Endodermal cell (in vitro differentiated cells): ENCODE measurements around the gene KLHL40. TPM values are rescaled to one million over a fixed set of nuclear protein-coding genes. Genes with fewer than 3 reads are reported as not detected.

Experiments
- DNase-seq: peaks from one replicate; pipeline ENCODE4 v3.0.0-alpha.2; 2017
- H3K27ac ChIP-seq: 2 replicates; pipeline ENCODE4 v1.5.1; 2013; ENCODE audit warnings: mild to moderate bottlenecking, low read depth, low read length, moderate library complexity
- H3K27me3 ChIP-seq: 2 replicates; pipeline ENCODE4 v1.6.1; 2013; ENCODE audit warnings: mild to moderate bottlenecking, low read length, moderate library complexity; ENCODE audit not compliant: insufficient read depth, control insufficient read depth, poor library complexity, severe bottlenecking
- H3K36me3 ChIP-seq: 2 replicates; pipeline ENCODE4 v1.7.0; 2013; ENCODE audit warnings: mild to moderate bottlenecking, low read length, moderate library complexity; ENCODE audit not compliant: control insufficient read depth, insufficient read depth
- H3K4me1 ChIP-seq: one replicate; pipeline ENCODE4 v1.7.0; 2013; ENCODE audit warnings: low read length; ENCODE audit not compliant: control insufficient read depth, insufficient read depth
- H3K4me3 ChIP-seq: 2 replicates; pipeline ENCODE4 v1.5.1; 2013; ENCODE audit warnings: mild to moderate bottlenecking, low read length, moderate library complexity
- H3K9ac ChIP-seq: 2 replicates; pipeline ENCODE4 v1.6.1; 2013; ENCODE audit warnings: mild to moderate bottlenecking, low read length, moderate library complexity; ENCODE audit not compliant: poor library complexity, severe bottlenecking; ENCODE audit errors: extremely low read depth
- H3K9me3 ChIP-seq: 2 replicates; pipeline ENCODE4 v1.6.1; 2013; ENCODE audit warnings: mild to moderate bottlenecking, low read length, moderate library complexity; ENCODE audit not compliant: control insufficient read depth
- H3K27ac Mint-ChIP-seq: 2 replicates; pipeline ENCODE4 v1.8.0; 2020; ENCODE audit warnings: mixed read lengths
- H3K27me3 Mint-ChIP-seq: 2 replicates; pipeline ENCODE4 v1.8.0; 2021; ENCODE audit warnings: mild to moderate bottlenecking, mixed read lengths; ENCODE audit not compliant: insufficient read depth
- H3K36me3 Mint-ChIP-seq: 2 replicates; pipeline ENCODE4 v1.8.0; 2020; ENCODE audit warnings: low read depth, mixed read lengths
- H3K4me1 Mint-ChIP-seq: 2 replicates; pipeline ENCODE4 v1.8.0; 2020; ENCODE audit warnings: mixed read lengths
- H3K4me3 Mint-ChIP-seq: 2 replicates; pipeline ENCODE4 v1.8.0; 2020; ENCODE audit warnings: mild to moderate bottlenecking, moderate library complexity, mixed read lengths
- H3K9me3 Mint-ChIP-seq: 2 replicates; pipeline ENCODE4 v1.8.0; 2020; ENCODE audit warnings: mild to moderate bottlenecking, mixed read lengths
- WGBS, 2 experiments: methylation state at CpG; one replicate each; pipeline versions ENCODE4 v1.1.5 to v1.1.7; 2013; ENCODE audit warnings: missing lambda C conversion rate in 2 of 2, mixed read lengths in 1 of 2; ENCODE audit not compliant: insufficient coverage in 1 of 2, insufficient read length in 1 of 2; 5-methylcytosine and 5-hydroxymethylcytosine counted together
- total RNA-seq, 2 donors: library from RNA; stranded (reverse); fragmentation: NEBNext Ultra II Directional in 1 of 2; extraction: Animal tissue kit (Norgen Biotek cat#: 25700) in 1 of 2; gene quantifications; 2 replicates in 1 of 2; 3 replicates in 1 of 2; pipeline ENCODE4 v1.2.1, GENCODE V29; 2021
- TF ChIP-seq, protein P1 (sequence below): fragments of 200-600 bp; sonication (generic); conservative IDR thresholded peaks from 2 replicates; pipeline ENCODE4 v1.5.0; 2021; ENCODE audit warnings: antibody characterized with exemption, mild to moderate bottlenecking

The KLHL40 gene
- total RNA-seq, 2 donors from 2014 or later, result not detected

DNA sequence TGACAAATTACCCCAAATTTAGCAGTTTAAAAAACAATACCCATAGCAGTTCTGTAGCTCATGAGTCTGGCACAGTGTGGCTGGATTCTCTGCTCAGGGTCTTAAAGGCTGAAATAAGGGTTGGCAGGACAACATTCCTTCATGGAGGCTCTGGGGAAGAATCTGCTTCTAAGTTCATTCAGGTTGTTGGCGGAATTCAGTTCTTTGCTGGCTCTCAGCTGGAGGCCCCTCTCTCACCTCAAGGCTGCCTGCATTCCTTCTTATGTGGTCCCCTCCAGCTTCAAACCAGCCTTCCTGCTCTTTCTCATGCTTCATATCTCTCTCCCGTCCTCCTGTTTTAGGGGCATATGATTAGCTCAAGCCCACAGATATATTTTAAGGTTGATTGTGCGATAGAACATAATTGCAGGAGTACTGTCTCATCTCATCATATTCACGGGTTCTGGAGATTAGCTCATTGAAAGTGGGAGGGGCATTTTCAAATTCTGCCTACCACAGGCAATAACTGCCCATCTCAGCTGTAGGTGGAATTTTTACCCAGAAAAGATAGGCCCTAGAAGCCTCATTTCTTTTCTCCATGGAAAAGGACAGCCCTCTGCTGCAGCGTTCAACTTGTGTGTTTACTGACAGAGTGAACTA, 37.4 kb upstream of the KLHL40 start:
- Histone ChIP-seq H3K9ac (no peak overlapping the region), H3K4me1 (peaks cover 7% of the 10 kb centered on the region), H3K36me3 (peaks cover 62% of the 10 kb centered on the region), H3K9me3 (no peaks in the 10 kb centered on the region), H3K4me3 (no peak overlapping the region), H3K27ac (peak overlapping the region; percentile 59), H3K27me3 (no peaks in the 10 kb centered on the region)
- Mint-ChIP-seq H3K4me1 (peaks cover 23% of the 10 kb centered on the region), H3K9me3 (no peaks in the 10 kb centered on the region), H3K27ac (peak overlapping the region; percentile 23), H3K27me3 (no peaks in the 10 kb centered on the region), H3K4me3 (no peak overlapping the region), H3K36me3 (peaks cover 54% of the 10 kb centered on the region)
- 90 to 97% methylated on average over 4 to 5 of the region's 5 CpGs for WGBS, 2 experiments
- TF ChIP-seq, protein P1, sequence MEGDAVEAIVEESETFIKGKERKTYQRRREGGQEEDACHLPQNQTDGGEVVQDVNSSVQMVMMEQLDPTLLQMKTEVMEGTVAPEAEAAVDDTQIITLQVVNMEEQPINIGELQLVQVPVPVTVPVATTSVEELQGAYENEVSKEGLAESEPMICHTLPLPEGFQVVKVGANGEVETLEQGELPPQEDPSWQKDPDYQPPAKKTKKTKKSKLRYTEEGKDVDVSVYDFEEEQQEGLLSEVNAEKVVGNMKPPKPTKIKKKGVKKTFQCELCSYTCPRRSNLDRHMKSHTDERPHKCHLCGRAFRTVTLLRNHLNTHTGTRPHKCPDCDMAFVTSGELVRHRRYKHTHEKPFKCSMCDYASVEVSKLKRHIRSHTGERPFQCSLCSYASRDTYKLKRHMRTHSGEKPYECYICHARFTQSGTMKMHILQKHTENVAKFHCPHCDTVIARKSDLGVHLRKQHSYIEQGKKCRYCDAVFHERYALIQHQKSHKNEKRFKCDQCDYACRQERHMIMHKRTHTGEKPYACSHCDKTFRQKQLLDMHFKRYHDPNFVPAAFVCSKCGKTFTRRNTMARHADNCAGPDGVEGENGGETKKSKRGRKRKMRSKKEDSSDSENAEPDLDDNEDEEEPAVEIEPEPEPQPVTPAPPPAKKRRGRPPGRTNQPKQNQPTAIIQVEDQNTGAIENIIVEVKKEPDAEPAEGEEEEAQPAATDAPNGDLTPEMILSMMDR, result no peak
- DNase-seq, result peak; percentile 82

DNA sequence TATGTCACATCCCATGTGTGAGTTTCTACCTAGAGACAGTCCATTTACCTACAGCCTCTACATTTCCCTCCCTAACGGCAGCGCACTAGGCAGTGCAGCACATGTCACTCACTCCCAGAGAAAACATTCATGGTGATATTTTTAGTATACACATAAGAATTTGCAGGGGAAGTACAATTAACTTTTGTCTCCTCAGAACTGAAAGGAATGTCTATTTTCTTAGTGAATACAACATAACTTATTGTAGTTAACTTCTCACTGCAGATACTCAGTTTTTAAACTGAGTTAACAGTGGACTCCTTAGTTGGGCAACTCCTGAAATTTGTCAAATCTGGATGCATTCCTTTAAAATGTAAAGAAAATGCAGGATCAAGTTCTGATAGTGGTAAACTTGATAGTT, 36.3 kb upstream of the KLHL40 start:
- Histone ChIP-seq H3K9ac (no peak overlapping the region), H3K4me1 (peaks cover 13% of the 10 kb centered on the region), H3K27me3 (no peaks in the 10 kb centered on the region), H3K9me3 (no peaks in the 10 kb centered on the region), H3K4me3 (no peak overlapping the region), H3K36me3 (peaks cover 52% of the 10 kb centered on the region), H3K27ac (no peak overlapping the region)
- Mint-ChIP-seq H3K27me3 (no peaks in the 10 kb centered on the region), H3K9me3 (no peaks in the 10 kb centered on the region), H3K4me3 (no peak overlapping the region), H3K27ac (no peak overlapping the region), H3K4me1 (peaks cover 30% of the 10 kb centered on the region), H3K36me3 (peaks cover 43% of the 10 kb centered on the region)
- WGBS, 2 experiments, result 100% methylated on average over 1 of the region's 2 CpGs; no CpG with 5 or more reads in 1 of the 2 experiments
- no peak for DNase-seq
- TF ChIP-seq, protein P1, result no peak

DNA sequence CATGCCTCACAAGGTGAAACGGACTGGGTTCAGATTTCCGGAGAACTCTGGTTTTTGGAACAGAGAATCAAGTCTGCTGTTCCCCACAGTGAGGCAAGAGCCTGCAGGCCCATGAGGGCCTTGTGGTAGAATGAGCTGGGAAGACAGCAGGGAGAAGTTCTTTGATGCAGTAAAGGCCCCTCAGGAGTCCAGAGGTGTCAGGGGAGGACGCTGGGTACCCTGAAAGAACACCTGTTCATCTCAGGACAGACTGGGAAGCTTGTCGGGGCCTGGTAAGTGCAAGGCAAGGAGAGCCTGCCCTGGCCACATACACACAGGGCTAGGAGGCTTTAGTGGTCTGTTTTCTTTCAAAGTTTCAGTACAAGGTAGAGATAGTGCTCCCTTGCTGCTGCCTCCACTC, 35.6 kb upstream of the KLHL40 start:
- TF ChIP-seq, protein P1, result no peak
- no peaks in the 10 kb centered on the region for H3K27me3 ChIP-seq
- H3K27me3 Mint-ChIP-seq, result no peaks in the 10 kb centered on the region
- no peak for DNase-seq
- WGBS, 2 experiments, result 90 to 91% methylated on average over 3 to 4 of the region's 4 CpGs
- H3K9me3 ChIP-seq, result no peaks in the 10 kb centered on the region
- no peak overlapping the region for H3K9ac ChIP-seq
- H3K9me3 Mint-ChIP-seq, result no peaks in the 10 kb centered on the region
- peaks cover 38% of the 10 kb centered on the region for H3K36me3 Mint-ChIP-seq
- no peak overlapping the region for H3K4me3 Mint-ChIP-seq
- peaks cover 13% of the 10 kb centered on the region for H3K4me1 ChIP-seq
- no peak overlapping the region for H3K27ac Mint-ChIP-seq
- H3K4me1 Mint-ChIP-seq, result peaks cover 30% of the 10 kb centered on the region
- peak overlapping the region; percentile 14 for H3K27ac ChIP-seq
- no peak overlapping the region for H3K4me3 ChIP-seq
- H3K36me3 ChIP-seq, result peaks cover 45% of the 10 kb centered on the region
